GM12878 (cell line): ENCODE data around the gene FGD5.

Experiments used
- ATF7 ChIP-seq: fragments of 450-650 bp; IDR thresholded peaks from 2 replicates; pipeline ENCODE4 v1.6.1; 2016; ENCODE audit warnings: low read depth, mild to moderate bottlenecking
- CHD2 ChIP-seq: IDR thresholded peaks from 2 replicates; pipeline ENCODE4 v1.6.1; 2011; ENCODE audit warnings: low read depth, low read length, improper control_type of control experiment, borderline replicate concordance
- FOXK2 ChIP-seq: fragments of 450-650 bp; IDR thresholded peaks from 2 replicates; pipeline ENCODE4 v1.6.1; 2017; ENCODE audit warnings: mild to moderate bottlenecking, moderate library complexity
- GABPA ChIP-seq: IDR thresholded peaks from 2 replicates; pipeline ENCODE4 v1.6.1; 2014; ENCODE audit warnings: antibody characterized with exemption, low read depth, mild to moderate bottlenecking, inconsistent platforms
- POLR2A ChIP-seq: IDR thresholded peaks from 2 replicates; pipeline ENCODE4 v1.6.1; 2011; ENCODE audit warnings: low read depth, mild to moderate bottlenecking, low read length
- RFX5 ChIP-seq: IDR thresholded peaks from 2 replicates; pipeline ENCODE4 v1.6.1; 2011; ENCODE audit warnings: low read depth, low read length, improper control_type of control experiment
- TBL1XR1 ChIP-seq: IDR thresholded peaks from 2 replicates; pipeline ENCODE4 v1.6.1; 2012; ENCODE audit warnings: low read depth, low read length, improper control_type of control experiment
- TF ChIP-seq, protein P1 (sequence below): IDR thresholded peaks from 2 replicates; pipeline ENCODE4 v1.6.1; 2012; ENCODE audit warnings: low read length, inconsistent platforms
- TF ChIP-seq, protein P2 (sequence below), 3 experiments: IDR thresholded peaks in 2 of 3; conservative IDR thresholded peaks in 1 of 3; 2 replicates each; pipeline ENCODE4 v1.5.1; 2011; ENCODE audit warnings: low read depth in 3 of 3, low read length in 3 of 3, mild to moderate bottlenecking in 3 of 3, control low read depth in 2 of 3, moderate library complexity in 2 of 3, inconsistent platforms in 1 of 3, mixed read lengths in 1 of 3; ENCODE audit not compliant: control insufficient read depth in 2 of 3, insufficient read depth in 1 of 3; ENCODE audit errors: extremely low read depth in 1 of 3

DNA sequence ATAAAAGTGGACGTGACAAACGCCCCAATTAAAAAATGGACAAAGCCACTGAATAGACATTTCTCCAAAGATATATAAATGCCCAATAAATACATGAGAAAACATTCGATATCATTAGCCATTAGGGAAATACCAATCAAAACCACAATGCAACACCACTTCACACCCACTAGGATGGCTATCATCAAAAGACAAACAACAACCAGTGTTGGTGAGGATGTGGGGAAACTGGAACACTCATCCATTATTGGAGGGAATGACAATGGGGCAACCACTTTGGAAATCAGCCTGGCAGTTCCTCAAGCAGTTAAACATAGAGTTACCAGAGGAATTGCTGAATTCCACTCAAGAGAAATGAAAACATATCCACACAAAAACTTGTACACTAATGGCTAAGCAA, 32.4 kb upstream of the FGD5 start:
- TF ChIP-seq GABPA (no peak), POLR2A (no peak), TBL1XR1 (no peak), RFX5 (no peak), ATF7 (no peak), FOXK2 (no peak), CHD2 (no peak)
- TF ChIP-seq, protein P1, sequence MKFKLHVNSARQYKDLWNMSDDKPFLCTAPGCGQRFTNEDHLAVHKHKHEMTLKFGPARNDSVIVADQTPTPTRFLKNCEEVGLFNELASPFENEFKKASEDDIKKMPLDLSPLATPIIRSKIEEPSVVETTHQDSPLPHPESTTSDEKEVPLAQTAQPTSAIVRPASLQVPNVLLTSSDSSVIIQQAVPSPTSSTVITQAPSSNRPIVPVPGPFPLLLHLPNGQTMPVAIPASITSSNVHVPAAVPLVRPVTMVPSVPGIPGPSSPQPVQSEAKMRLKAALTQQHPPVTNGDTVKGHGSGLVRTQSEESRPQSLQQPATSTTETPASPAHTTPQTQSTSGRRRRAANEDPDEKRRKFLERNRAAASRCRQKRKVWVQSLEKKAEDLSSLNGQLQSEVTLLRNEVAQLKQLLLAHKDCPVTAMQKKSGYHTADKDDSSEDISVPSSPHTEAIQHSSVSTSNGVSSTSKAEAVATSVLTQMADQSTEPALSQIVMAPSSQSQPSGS: no peak
- TF ChIP-seq, protein P2, sequence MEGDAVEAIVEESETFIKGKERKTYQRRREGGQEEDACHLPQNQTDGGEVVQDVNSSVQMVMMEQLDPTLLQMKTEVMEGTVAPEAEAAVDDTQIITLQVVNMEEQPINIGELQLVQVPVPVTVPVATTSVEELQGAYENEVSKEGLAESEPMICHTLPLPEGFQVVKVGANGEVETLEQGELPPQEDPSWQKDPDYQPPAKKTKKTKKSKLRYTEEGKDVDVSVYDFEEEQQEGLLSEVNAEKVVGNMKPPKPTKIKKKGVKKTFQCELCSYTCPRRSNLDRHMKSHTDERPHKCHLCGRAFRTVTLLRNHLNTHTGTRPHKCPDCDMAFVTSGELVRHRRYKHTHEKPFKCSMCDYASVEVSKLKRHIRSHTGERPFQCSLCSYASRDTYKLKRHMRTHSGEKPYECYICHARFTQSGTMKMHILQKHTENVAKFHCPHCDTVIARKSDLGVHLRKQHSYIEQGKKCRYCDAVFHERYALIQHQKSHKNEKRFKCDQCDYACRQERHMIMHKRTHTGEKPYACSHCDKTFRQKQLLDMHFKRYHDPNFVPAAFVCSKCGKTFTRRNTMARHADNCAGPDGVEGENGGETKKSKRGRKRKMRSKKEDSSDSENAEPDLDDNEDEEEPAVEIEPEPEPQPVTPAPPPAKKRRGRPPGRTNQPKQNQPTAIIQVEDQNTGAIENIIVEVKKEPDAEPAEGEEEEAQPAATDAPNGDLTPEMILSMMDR (IDR thresholded peaks at IDR 0.05 in 2 of 3, conservative IDR thresholded peaks at IDR 0.05 in 1 of 3; ENCODE audit: control insufficient read depth in 2 of 3, extremely low read depth in 1 of 3, insufficient read depth in 1 of 3, low read depth in 3 of 3, low read length in 3 of 3): no peak
